GM12872 (cell line): ENCODE measurements around the gene IL10.

ENCODE experiments used
- TF ChIP-seq, protein P1 (sequence below): IDR thresholded peaks from 3 replicates; pipeline ENCODE4 v1.5.1; 2011; ENCODE audit warnings: low read depth, mild to moderate bottlenecking, low read length, moderate library complexity; ENCODE audit not compliant: insufficient read depth

The IL10 gene

DNA sequence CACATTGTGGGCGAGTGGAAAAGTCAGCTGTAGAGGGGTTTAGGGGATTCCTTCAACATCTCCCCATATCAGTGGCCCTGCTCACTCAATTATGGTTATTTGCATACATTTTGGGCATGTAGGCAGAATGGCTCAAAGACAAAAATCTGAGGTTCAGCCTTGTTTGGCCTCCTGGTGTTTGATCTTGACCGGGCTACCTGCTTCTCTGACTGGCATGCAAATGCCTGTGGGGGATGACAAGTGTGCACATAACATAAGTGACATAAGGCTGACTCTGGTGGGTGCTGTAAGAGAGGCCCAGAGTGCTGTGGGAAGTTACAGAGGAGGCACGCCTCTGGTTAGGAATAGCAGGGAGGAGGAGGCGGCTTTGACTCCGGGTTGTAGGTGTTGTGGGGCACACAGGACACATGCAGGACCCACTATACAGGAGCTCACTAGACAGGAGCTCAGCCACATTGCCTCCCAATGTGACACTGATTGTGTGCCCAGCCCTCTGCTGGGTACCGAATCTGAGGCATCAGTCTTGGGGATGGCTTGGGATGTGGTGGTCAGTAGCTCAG, 31.1 kb downstream of the IL10 start:
- TF ChIP-seq, protein P1, sequence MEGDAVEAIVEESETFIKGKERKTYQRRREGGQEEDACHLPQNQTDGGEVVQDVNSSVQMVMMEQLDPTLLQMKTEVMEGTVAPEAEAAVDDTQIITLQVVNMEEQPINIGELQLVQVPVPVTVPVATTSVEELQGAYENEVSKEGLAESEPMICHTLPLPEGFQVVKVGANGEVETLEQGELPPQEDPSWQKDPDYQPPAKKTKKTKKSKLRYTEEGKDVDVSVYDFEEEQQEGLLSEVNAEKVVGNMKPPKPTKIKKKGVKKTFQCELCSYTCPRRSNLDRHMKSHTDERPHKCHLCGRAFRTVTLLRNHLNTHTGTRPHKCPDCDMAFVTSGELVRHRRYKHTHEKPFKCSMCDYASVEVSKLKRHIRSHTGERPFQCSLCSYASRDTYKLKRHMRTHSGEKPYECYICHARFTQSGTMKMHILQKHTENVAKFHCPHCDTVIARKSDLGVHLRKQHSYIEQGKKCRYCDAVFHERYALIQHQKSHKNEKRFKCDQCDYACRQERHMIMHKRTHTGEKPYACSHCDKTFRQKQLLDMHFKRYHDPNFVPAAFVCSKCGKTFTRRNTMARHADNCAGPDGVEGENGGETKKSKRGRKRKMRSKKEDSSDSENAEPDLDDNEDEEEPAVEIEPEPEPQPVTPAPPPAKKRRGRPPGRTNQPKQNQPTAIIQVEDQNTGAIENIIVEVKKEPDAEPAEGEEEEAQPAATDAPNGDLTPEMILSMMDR = no peak

DNA sequence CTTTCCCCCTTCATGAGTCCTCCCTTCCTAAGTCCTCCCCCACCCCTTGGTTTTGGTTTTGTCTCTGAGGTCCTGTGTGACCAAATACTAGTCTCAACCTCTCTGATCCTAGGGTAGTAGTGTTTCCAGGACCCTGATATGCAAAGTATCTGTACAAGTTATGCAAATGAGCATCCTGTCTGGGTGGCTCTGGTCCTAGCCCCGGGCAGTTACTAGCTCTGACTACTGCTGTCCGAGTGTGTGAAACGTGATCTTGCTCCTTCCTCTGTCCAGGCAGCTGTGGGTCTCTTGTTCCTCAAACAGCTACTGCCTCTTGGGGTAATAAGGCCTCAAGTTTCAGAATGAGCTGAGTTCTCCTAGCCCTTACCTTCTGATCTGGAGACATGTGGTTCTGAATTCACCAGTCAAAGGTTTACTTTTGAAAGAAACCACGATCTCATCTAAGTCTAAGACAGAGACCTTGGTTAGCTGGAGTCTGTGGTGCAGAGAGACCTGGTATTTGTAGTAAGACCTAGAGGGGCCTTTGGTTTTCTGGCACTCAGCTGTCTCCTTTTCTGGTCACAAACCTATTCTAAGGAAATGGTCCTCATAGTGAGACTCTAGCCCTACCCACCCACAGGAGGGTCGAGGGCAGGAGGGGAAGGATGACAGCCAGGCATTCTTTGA, 32.8 kb downstream of the IL10 start:
- TF ChIP-seq, protein P1 = no peak

- TF ChIP-seq, protein P1 = peak; percentile 31; the same call in 2 of the 3 replicates
Measured at GRCh38 chr1:206738370-206739366, 33.6 kb downstream of the IL10 start.

DNA sequence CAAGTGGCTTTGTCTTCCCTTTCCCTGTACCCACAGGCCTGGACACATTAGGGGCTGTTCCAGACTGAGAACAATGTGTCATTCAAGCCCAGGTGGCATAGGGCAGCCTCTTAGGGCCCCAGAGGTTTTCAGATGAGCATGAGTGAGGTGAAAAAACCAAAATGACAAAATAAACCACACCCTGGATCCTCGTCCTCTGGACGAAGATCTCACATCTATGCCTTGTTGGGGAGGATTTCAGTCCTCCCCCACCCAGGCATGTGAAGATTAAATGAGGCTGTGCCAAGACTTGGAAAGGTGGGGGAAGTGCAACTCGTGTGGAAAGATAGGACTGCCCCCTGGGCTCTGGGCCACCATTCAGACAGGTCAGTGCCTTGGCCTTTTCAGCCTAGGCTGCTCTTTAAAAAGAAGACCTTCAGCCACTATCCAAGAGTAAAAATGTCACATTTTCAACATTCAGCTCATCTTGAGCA, 34.5 kb downstream of the IL10 start:
- TF ChIP-seq, protein P1 = no peak

DNA sequence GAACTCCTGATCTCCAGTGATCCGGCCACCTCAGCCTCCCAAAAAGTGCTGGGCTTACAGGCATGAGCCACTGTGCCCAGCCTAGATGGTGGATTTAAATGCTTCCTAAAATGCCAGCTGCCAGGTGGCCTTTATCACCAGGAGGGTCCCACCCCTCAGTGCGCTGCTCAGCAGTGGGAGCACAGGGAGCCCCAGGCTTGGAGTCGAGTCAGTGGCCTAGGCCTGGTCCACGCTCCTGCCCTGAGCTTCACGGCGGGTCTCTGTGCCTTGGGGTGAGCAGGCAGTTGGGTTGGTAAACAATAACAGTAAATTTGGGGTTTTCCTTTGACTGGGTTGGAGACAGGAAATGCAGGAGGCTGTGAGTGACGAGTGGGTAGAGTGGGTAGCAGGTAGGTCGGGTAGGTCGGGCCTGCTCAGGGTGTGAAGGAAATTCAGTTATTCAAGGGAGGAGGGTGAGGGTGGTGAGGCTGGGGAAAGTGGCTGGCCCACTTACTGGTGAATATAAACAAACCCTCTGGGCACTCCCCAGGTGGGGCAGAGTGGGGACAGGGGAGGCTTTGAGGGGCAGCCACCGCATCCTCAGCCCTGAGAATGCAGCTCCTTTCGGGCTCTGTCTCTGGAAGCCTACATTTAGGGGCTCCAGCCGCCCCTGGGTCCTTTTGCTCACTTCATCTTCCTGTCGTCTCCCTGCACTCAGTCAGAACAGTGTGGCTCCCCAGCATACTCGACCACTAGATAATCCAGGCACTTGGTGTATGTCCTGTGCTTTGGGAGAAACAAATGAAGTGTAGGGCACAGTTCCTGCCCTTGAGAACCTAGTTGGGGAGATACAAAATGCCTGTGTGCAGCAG, 35.2 kb downstream of the IL10 start:
- TF ChIP-seq, protein P1 = no peak

DNA sequence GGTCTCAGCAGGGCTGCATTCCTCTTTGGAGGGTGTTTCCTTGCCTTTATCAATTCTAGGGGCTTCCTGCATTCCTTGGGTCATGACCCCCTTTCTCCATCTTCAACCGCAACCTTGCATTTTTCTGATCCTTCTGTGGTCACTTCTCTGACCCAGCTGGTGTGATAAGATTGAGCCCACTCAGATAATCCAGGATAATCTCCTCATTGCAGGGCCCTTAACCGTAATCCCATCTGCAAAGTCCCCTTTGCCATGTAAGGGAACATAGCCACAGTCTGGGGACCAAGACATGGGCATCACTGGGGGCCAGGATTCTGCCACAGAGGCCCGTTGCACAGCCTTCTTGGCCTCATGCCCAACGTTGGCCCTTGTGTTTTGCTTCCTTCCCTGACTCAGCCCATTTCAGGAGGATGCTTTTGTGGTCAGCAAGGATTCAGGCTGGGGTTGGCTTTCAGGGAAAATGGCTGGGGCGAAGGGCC, 36.7 kb downstream of the IL10 start:
- TF ChIP-seq, protein P1 = no peak
